Endothelial cell (in vitro differentiated cells): Measurements from ENCODE around the gene ZBTB39. TPM values are rescaled to one million over a fixed set of nuclear protein-coding genes. Genes with fewer than 3 reads are reported as not detected.
A peak's percentile ranks its signal among the peaks of the same experiment; 100 is the strongest.
"Not testable (repeated sequence)": the region's sequence is repeated elsewhere in the genome, so short reads cannot be mapped to it uniquely, and the experiment has no call there.

Experiments
- DNase-seq: peaks from one replicate; pipeline ENCODE4 v3.0.0; 2021; ENCODE audit warnings: low spot score
- H3K27ac Mint-ChIP-seq: one replicate; pipeline ENCODE4 v1.8.0; 2021; ENCODE audit warnings: mixed read lengths, inconsistent platforms; ENCODE audit not compliant: unreplicated experiment
- H3K27me3 Mint-ChIP-seq: one replicate; pipeline ENCODE4 v1.8.0; 2021; ENCODE audit warnings: mild to moderate bottlenecking, moderate library complexity, mixed read lengths, inconsistent platforms; ENCODE audit not compliant: unreplicated experiment
- H3K36me3 Mint-ChIP-seq: one replicate; pipeline ENCODE4 v1.8.0; 2021; ENCODE audit warnings: mild to moderate bottlenecking, low read depth, mixed read lengths, inconsistent platforms; ENCODE audit not compliant: unreplicated experiment
- H3K4me1 Mint-ChIP-seq: one replicate; pipeline ENCODE4 v1.8.0; 2021; ENCODE audit warnings: mild to moderate bottlenecking, mixed read lengths, inconsistent platforms; ENCODE audit not compliant: unreplicated experiment
- H3K4me3 Mint-ChIP-seq: one replicate; pipeline ENCODE4 v1.8.0; 2021; ENCODE audit warnings: mild to moderate bottlenecking, mixed read lengths, inconsistent platforms; ENCODE audit not compliant: unreplicated experiment
- H3K9me3 Mint-ChIP-seq: one replicate; pipeline ENCODE4 v1.8.0; 2021; ENCODE audit warnings: mixed read lengths, inconsistent platforms; ENCODE audit not compliant: unreplicated experiment
- CTCF ChIP-seq: fragments of 200-600 bp; sonication (generic); IDR thresholded peaks from one replicate; pipeline ENCODE4 v1.5.0; 2021; ENCODE audit warnings: antibody characterized with exemption; ENCODE audit not compliant: unreplicated experiment
- long read RNA-seq: library from polyadenylated mRNA; unstranded; transcript quantifications from one replicate; pipeline ENCODE4 v2.0.0, GENCODE V29; 2020; ENCODE audit not compliant: unreplicated experiment
- total RNA-seq: library from RNA; stranded (reverse); fragmentation: NEBNext Ultra II Directional; extraction: Animal tissue kit (Norgen Biotek cat#: 25700); gene quantifications from one replicate; pipeline ENCODE4 v1.2.1, GENCODE V29; 2021; ENCODE audit not compliant: unreplicated experiment

Gene ZBTB39
- 23.9 TPM for total RNA-seq
- long read RNA-seq, full-length matches to known transcripts, result 13 of 13 reads
- long read RNA-seq, partial matches to known transcripts, result 0 of 13 reads
- long read RNA-seq, other reads (novel, unspliced or antisense), result 0 of 13 reads

GRCh38 chr12:57005980-57006808 lies at the start of gene ZBTB39:
ZBTB39 (minus strand) TSS chr12:57006546; CDS start chr12:57004917, 1,629 bp downstream.
- Mint-ChIP-seq H3K4me1 (peaks cover 39% of the 10 kb centered on the region), H3K36me3 (peaks cover 24% of the 10 kb centered on the region), H3K27ac (peak within 1 kb of the TSS; percentile 27), H3K27me3 (no peaks in the 10 kb centered on the region), H3K9me3 (no peaks in the 10 kb centered on the region), H3K4me3 (peak within 1 kb of the TSS; percentile 97)
- peak; percentile 84 for DNase-seq
- TF ChIP-seq CTCF, result peak; percentile 59

GRCh38 chr12:57055824-57056223 lies 49.5 kb upstream of the ZBTB39 start:
- Mint-ChIP-seq H3K27ac (peak overlapping the region; percentile 30), H3K9me3 (no peaks in the 10 kb centered on the region), H3K4me3 (no peak overlapping the region), H3K4me1 (peaks cover 8% of the 10 kb centered on the region), H3K27me3 (no peaks in the 10 kb centered on the region), H3K36me3 (no peaks in the 10 kb centered on the region)
- TF ChIP-seq CTCF, result no peak
- DNase-seq, result no peak

GRCh38 chr12:57053901-57054300 lies 47.6 kb upstream of the ZBTB39 start:
- not testable (repeated sequence) for H3K4me1 Mint-ChIP-seq, H3K27ac Mint-ChIP-seq, DNase-seq, H3K27me3 Mint-ChIP-seq, H3K9me3 Mint-ChIP-seq, H3K4me3 Mint-ChIP-seq, H3K36me3 Mint-ChIP-seq

- not testable (repeated sequence) for H3K36me3 Mint-ChIP-seq, H3K4me1 Mint-ChIP-seq, H3K4me3 Mint-ChIP-seq, DNase-seq, H3K27ac Mint-ChIP-seq, H3K9me3 Mint-ChIP-seq, H3K27me3 Mint-ChIP-seq
These were observed 46.8 kb upstream of the ZBTB39 start for GRCh38 chr12:57053146-57053545.

- no peak for TF ChIP-seq CTCF
- Mint-ChIP-seq H3K36me3 (peaks cover 3% of the 10 kb centered on the region), H3K4me3 (no peak overlapping the region), H3K4me1 (peaks cover 9% of the 10 kb centered on the region), H3K9me3 (no peaks in the 10 kb centered on the region), H3K27me3 (peaks cover 4% of the 10 kb centered on the region), H3K27ac (no peak overlapping the region)
- no peak for DNase-seq
These were observed 44.7 kb upstream of the ZBTB39 start for GRCh38 chr12:57051011-57051410.

- Mint-ChIP-seq H3K4me1 (peaks cover 15% of the 10 kb centered on the region), H3K9me3 (no peaks in the 10 kb centered on the region), H3K27ac (no peak within 1 kb of the TSS), H3K27me3 (peaks cover 5% of the 10 kb centered on the region), H3K36me3 (peaks cover 3% of the 10 kb centered on the region), H3K4me3 (no peak within 1 kb of the TSS)
- DNase-seq, result peak; percentile 40
- TF ChIP-seq CTCF, result no peak
These were observed 43.5 kb upstream of the ZBTB39 start, which contains the start of gene MYO1A for GRCh38 chr12:57049890-57050289. MYO1A (minus strand) TSS chr12:57050129; CDS start chr12:57048323, 1,806 bp downstream.
